Caco-2 (cell line): ENCODE measurements around the gene DYNLL2. TPM values are rescaled to one million over a fixed set of nuclear protein-coding genes. Genes with fewer than 3 reads are reported as not detected.

Experiments used
- BruUV-seq: library from RNA; stranded (reverse); fragments of 400-500 nt; replicated peaks from 2 replicates; lab custom pipeline; 2021; lab: Mats Ljungman, UMichigan
- CTCF ChIA-PET: fragments of 300-600 bp; sonication (Branson Sonifier 250); formaldehyde crosslinking; loops from one replicate; lab custom pipeline; 2022; ENCODE audit warnings: antibody characterized with exemption; lab: Charles Lee
- POLR2A ChIA-PET: fragments of 300-600 bp; sonication (Branson Sonifier 250); formaldehyde crosslinking; loops from one replicate; lab custom pipeline; 2022; ENCODE audit warnings: antibody characterized with exemption; lab: Charles Lee
- DNase-seq, 2 experiments: peaks; one replicate each; pipeline versions ENCODE4 v3.0.0 to v3.0.0-alpha.2; 2020 to 2022
- H3K27me3 ChIP-seq: replicated peaks from 2 replicates; pipeline ENCODE4 v1.6.0; 2011; ENCODE audit warnings: low read length; ENCODE audit not compliant: control insufficient read depth, insufficient read depth
- H3K36me3 ChIP-seq: 2 replicates; pipeline ENCODE4 v1.5.1; 2011; ENCODE audit warnings: low read length; ENCODE audit not compliant: control insufficient read depth, insufficient read depth
- H3K4me1 ChIP-seq: fragments of 250-450 bp; sonication (Bioruptor Pico); 2 replicates; pipeline ENCODE4 v1.5.1; 2020; ENCODE audit warnings: mild to moderate bottlenecking
- H3K4me3 ChIP-seq: 2 replicates; pipeline ENCODE4 v1.5.1; 2011; ENCODE audit warnings: low read depth, mild to moderate bottlenecking, control low read depth, low read length
- H3K9me3 ChIP-seq: fragments of 250-450 bp; sonication (Bioruptor Pico); 2 replicates; pipeline ENCODE4 v1.5.1; 2020; ENCODE audit warnings: mild to moderate bottlenecking, moderate library complexity
- H3K27ac Mint-ChIP-seq: one replicate; pipeline ENCODE4 v1.8.0; 2022; ENCODE audit warnings: mixed read lengths; ENCODE audit not compliant: unreplicated experiment
- H3K27me3 Mint-ChIP-seq: one replicate; pipeline ENCODE4 v1.8.0; 2022; ENCODE audit warnings: mixed read lengths; ENCODE audit not compliant: insufficient read depth, unreplicated experiment
- H3K36me3 Mint-ChIP-seq: one replicate; pipeline ENCODE4 v1.8.0; 2022; ENCODE audit warnings: mild to moderate bottlenecking, mixed read lengths; ENCODE audit not compliant: insufficient read depth, unreplicated experiment
- H3K4me1 Mint-ChIP-seq: one replicate; pipeline ENCODE4 v1.8.0; 2022; ENCODE audit warnings: low read depth, mixed read lengths; ENCODE audit not compliant: unreplicated experiment
- H3K4me3 Mint-ChIP-seq: one replicate; pipeline ENCODE4 v1.8.0; 2022; ENCODE audit warnings: mild to moderate bottlenecking, moderate library complexity, mixed read lengths; ENCODE audit not compliant: unreplicated experiment
- H3K9me3 Mint-ChIP-seq: one replicate; pipeline ENCODE4 v1.8.0; 2022; ENCODE audit warnings: mixed read lengths; ENCODE audit not compliant: unreplicated experiment
- CTCF ChIP-seq, 2 experiments: fragments of 200-600 bp in 1 of 2; IDR thresholded peaks; 1 replicate in 1 of 2; 2 replicates in 1 of 2; pipeline versions ENCODE4 v1.5.1 to v1.8.0; 2011 to 2022; ENCODE audit warnings: antibody characterized with exemption in 1 of 2, control low read depth in 1 of 2, inconsistent platforms in 1 of 2, low read depth in 1 of 2, low read length in 1 of 2, mild to moderate bottlenecking in 1 of 2, moderate library complexity in 1 of 2; ENCODE audit not compliant: insufficient read depth in 1 of 2, severe bottlenecking in 1 of 2, unreplicated experiment in 1 of 2
- intact Hi-C: fragments of 100-400 bp; cut with micrococcal nuclease; formaldehyde crosslinking; loops from one replicate; pipeline ENCODE4 v1.10.0; 2022; ENCODE audit not compliant: unreplicated experiment
- total RNA-seq: library from RNA; stranded (reverse); gene quantifications from 2 replicates; pipeline ENCODE4 v1.2.3, GENCODE V29; 2022

DYNLL2 gene
- total RNA-seq, 1 experiment from 2014 or later, result 80.6 TPM

- CTCF ChIA-PET, result no interaction called here
- no peaks in the 10 kb centered on the region for H3K27me3 ChIP-seq
- no peak overlapping the region for H3K4me3 Mint-ChIP-seq
Measured at GRCh38 chr17:58144801-58145200, 61.6 kb downstream of the DYNLL2 start.

More at GRCh38 chr17:58144801-58145200, 61.6 kb downstream of the DYNLL2 start:
- Mint-ChIP-seq H3K4me1 (no peaks in the 10 kb centered on the region), H3K9me3 (peaks cover 35% of the 10 kb centered on the region), H3K27me3 (peaks cover 36% of the 10 kb centered on the region), H3K36me3 (no peaks in the 10 kb centered on the region), H3K27ac (no peak overlapping the region)
- Histone ChIP-seq H3K4me3 (no peak overlapping the region), H3K4me1 (no peaks in the 10 kb centered on the region), H3K9me3 (no peaks in the 10 kb centered on the region; the same call in 1 of the 2 replicates), H3K36me3 (no peaks in the 10 kb centered on the region)
- no peak for TF ChIP-seq CTCF (IDR thresholded peaks at IDR 0.05; ENCODE audit: insufficient read depth in 1 of 2, low read depth in 1 of 2, low read length in 1 of 2, severe bottlenecking in 1 of 2, unreplicated experiment in 1 of 2)
- intact Hi-C loops, result no loop called here
- DNase-seq, result no peak
- BruUV-seq, result no TSS peak
- POLR2A ChIA-PET, result no interaction called here

Other genes starting within 250 kb of the DYNLL2 start
- 72.9 and 75.1 TPM in 2 replicates for gene MRPS23, start 233.4 kb upstream of the DYNLL2 start, total RNA-seq
- 27.5 TPM in 2 replicates for gene CUEDC1, start 128.0 kb upstream of the DYNLL2 start, total RNA-seq
- gene VEZF1, start 95.2 kb upstream of the DYNLL2 start, total RNA-seq, result 52.1 and 54.9 TPM in 2 replicates
- 308 and 325 TPM in 2 replicates for gene SRSF1, start 76.2 kb upstream of the DYNLL2 start, total RNA-seq
- gene OR4D1, start 65.0 kb downstream of the DYNLL2 start, total RNA-seq, result not detected in 2 replicates
- gene OR4D2, start 83.6 kb downstream of the DYNLL2 start, total RNA-seq, result not detected in 2 replicates
- gene EPX, start 109.3 kb downstream of the DYNLL2 start, total RNA-seq, result not detected in 2 replicates
- 25.5 and 28.6 TPM in 2 replicates for gene MKS1, start 135.8 kb downstream of the DYNLL2 start, total RNA-seq
- gene LPO, start 155.2 kb downstream of the DYNLL2 start, total RNA-seq, result 0.23 and 0.54 TPM in 2 replicates
- 0.23 TPM in 1 of 2 replicates, not detected in the other for gene MPO, start 197.5 kb downstream of the DYNLL2 start, total RNA-seq
- 6.0 and 7.4 TPM in 2 replicates for gene TSPOAP1, start 245.4 kb downstream of the DYNLL2 start, total RNA-seq